Measurements from ENCODE around the gene GALNT16.

DNA sequence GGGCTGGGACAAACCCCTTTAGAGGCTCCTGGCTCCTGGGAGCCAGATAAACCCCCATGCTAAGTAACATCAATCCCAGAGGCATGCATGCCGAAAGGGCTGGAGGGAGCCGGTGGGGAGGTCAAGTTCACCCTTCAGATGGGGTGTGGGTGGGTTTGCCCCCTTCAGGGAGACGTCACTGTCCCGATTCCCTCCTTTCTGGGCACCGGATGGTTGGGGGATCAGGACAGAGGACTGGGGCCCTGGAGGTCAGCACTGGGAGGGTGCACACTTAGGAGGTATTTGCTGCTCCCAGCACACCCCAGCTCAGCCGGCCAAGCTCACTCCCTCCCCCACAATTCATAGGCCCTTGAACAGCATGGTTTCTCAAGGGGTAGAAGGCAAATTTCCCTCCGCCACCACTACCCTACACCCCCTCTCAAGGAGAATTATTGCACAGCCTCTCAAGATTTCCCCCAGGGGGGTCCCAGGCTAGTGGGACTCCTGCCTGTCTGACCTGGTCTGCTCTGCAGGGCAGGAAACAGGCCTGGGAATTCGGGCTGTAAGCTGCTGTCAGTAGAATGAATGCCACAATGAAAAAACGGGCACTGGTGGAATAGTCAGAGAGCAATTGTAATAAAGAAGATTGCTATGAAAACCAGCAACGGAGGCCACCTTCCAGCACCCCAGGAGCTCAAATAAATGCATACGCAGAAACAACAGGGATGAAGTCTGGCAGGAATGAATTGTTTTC is 63.5 kb downstream of the GALNT16 start:
- TF ChIP-seq POLR2A (IDR thresholded peaks at IDR 0.05), result no peak
- TF ChIP-seq, protein P1, sequence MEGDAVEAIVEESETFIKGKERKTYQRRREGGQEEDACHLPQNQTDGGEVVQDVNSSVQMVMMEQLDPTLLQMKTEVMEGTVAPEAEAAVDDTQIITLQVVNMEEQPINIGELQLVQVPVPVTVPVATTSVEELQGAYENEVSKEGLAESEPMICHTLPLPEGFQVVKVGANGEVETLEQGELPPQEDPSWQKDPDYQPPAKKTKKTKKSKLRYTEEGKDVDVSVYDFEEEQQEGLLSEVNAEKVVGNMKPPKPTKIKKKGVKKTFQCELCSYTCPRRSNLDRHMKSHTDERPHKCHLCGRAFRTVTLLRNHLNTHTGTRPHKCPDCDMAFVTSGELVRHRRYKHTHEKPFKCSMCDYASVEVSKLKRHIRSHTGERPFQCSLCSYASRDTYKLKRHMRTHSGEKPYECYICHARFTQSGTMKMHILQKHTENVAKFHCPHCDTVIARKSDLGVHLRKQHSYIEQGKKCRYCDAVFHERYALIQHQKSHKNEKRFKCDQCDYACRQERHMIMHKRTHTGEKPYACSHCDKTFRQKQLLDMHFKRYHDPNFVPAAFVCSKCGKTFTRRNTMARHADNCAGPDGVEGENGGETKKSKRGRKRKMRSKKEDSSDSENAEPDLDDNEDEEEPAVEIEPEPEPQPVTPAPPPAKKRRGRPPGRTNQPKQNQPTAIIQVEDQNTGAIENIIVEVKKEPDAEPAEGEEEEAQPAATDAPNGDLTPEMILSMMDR (IDR thresholded peaks at IDR 0.05), result no peak
- no peak for TF ChIP-seq EP300 (IDR thresholded peaks at IDR 0.05)
